Breast epithelium (tissue), 4 donors: ENCODE measurements around the gene GLCE. TPM values are rescaled to one million over a fixed set of nuclear protein-coding genes. Genes with fewer than 3 reads are reported as not detected.

ENCODE experiments used
- DNase-seq, 2 donors: peaks; one replicate each; pipeline ENCODE4 v3.0.0-alpha.2; 2019; ENCODE audit warnings: low spot score in 2 of 2
- H3K27ac ChIP-seq, 2 donors: fragments of 200-600 bp; sonication (generic) in 1 of 2; one replicate each; pipeline ENCODE4 v1.5.1; 2016 to 2019; ENCODE audit warnings: mild to moderate bottlenecking in 1 of 2
- H3K27me3 ChIP-seq, 2 donors: fragments of 200-600 bp; sonication (generic) in 1 of 2; one replicate each; pipeline versions ENCODE4 v1.5.1 to v1.6.0; 2017 to 2019; ENCODE audit warnings: control low read depth in 1 of 2, mild to moderate bottlenecking in 1 of 2
- H3K36me3 ChIP-seq: fragments of 200-600 bp; one replicate; pipeline ENCODE4 v1.5.1; 2019
- H3K4me1 ChIP-seq, 2 donors: fragments of 200-600 bp; sonication (generic); one replicate each; pipeline ENCODE4 v1.5.1; 2016 to 2019; ENCODE audit warnings: control low read depth in 1 of 2
- H3K4me3 ChIP-seq, 3 donors: fragments of 200-600 bp; sonication (generic); 1 replicate in 2 of 3; 2 replicates in 1 of 3; pipeline ENCODE4 v1.5.1; 2016 to 2019; ENCODE audit warnings: mild to moderate bottlenecking in 3 of 3, moderate library complexity in 2 of 3
- H3K9me3 ChIP-seq, 2 donors: fragments of 200-600 bp; sonication (generic) in 1 of 2; one replicate each; pipeline ENCODE4 v1.5.1; 2016 to 2019; ENCODE audit warnings: control low read depth in 1 of 2
- POLR2A ChIP-seq: fragments of 450-650 bp; IDR thresholded peaks from one replicate; pipeline ENCODE4 v1.6.1; 2016; ENCODE audit warnings: antibody characterized with exemption, mild to moderate bottlenecking, moderate library complexity
- POLR2AphosphoS5 ChIP-seq, 3 donors: sonication (generic); formaldehyde crosslinking; IDR thresholded peaks; one replicate each; pipeline ENCODE4 v1.6.1; 2017; ENCODE audit warnings: antibody characterized with exemption in 3 of 3
- intact Hi-C: fragments of 100-400 bp; cut with DNase I; formaldehyde crosslinking; loops from one replicate; pipeline ENCODE4 v1.15.1; 2023; ENCODE audit warnings: low total_unique reads
- total RNA-seq, 3 donors: library from RNA; depleted of rRNA; stranded (reverse); fragments of >200 nt; gene quantifications; one replicate each; pipeline ENCODE4 v1.1.0, GENCODE V29; 2016
- TF ChIP-seq, protein P1 (sequence below), 3 donors: fragments of 450-650 bp; IDR thresholded peaks; one replicate each; pipeline ENCODE4 v1.5.1; 2016 to 2017; ENCODE audit warnings: antibody characterized with exemption in 3 of 3, mild to moderate bottlenecking in 3 of 3, moderate library complexity in 3 of 3

Gene GLCE
- total RNA-seq, 3 donors from 2014 or later, result 15.0 to 52.2 (median 28.8) TPM

DNA sequence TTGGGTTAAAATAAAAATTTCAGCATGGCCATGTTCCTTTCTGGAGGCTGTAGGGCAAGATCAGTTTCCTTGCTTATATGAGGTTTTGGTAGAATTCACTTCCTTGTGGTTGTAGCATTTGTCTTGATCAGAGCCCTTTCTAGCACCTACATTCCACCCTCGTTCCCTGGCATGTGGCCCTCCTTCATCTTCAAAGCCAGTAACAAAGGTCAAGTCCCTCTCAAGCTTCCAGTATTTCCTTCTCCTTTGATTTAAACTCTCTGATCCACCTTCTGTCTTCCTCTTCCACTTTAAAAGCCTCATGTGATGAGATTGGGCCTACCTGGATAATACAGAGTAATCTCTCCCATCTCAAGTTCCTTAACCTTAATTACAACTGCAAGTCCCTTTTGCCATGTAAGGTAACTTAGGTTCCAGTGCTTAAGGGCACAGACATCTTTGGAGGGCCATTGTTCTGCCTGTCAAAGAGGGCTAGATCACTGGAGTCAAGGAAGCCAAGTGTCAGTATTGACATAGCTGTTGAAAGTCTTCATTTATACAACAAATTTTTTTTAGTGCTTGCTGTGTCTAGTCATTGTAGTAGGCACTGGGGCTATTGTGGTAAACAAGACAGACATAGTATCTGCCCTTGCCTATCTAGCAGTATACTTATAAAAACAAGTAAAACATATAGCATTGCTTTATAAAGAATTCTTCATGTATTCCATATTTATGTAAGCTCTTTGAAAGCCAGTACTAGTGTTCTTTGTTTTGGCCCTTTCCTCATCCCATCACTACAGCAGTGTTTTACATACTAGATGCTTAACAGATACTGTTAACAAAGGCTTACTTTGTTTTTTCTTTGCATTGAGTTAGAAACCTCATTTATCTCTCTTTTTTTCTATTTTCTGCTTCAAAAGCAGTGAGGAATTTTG lies 40.7 kb downstream of the GLCE start:
- Histone ChIP-seq H3K27ac (no peak overlapping the region), H3K9me3 (no peaks in the 10 kb centered on the region), H3K36me3 (no peaks in the 10 kb centered on the region), H3K4me3 (no peak overlapping the region), H3K4me1 (no peaks in the 10 kb centered on the region), H3K27me3 (no peaks in the 10 kb centered on the region)
- intact Hi-C loops, result no loop called here
- TF ChIP-seq POLR2A, result no peak
- no peak for TF ChIP-seq POLR2AphosphoS5 (IDR thresholded peaks at IDR 0.05)
- TF ChIP-seq, protein P1, sequence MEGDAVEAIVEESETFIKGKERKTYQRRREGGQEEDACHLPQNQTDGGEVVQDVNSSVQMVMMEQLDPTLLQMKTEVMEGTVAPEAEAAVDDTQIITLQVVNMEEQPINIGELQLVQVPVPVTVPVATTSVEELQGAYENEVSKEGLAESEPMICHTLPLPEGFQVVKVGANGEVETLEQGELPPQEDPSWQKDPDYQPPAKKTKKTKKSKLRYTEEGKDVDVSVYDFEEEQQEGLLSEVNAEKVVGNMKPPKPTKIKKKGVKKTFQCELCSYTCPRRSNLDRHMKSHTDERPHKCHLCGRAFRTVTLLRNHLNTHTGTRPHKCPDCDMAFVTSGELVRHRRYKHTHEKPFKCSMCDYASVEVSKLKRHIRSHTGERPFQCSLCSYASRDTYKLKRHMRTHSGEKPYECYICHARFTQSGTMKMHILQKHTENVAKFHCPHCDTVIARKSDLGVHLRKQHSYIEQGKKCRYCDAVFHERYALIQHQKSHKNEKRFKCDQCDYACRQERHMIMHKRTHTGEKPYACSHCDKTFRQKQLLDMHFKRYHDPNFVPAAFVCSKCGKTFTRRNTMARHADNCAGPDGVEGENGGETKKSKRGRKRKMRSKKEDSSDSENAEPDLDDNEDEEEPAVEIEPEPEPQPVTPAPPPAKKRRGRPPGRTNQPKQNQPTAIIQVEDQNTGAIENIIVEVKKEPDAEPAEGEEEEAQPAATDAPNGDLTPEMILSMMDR (IDR thresholded peaks at IDR 0.05), result no peak
- DNase-seq, result no peak

- DNase-seq, result no peak
- TF ChIP-seq, protein P1 (IDR thresholded peaks at IDR 0.05), result no peak
- no peak for TF ChIP-seq POLR2A
- no peak for TF ChIP-seq POLR2AphosphoS5 (IDR thresholded peaks at IDR 0.05)
- Histone ChIP-seq H3K27ac (no peak overlapping the region), H3K4me3 (no peak overlapping the region), H3K27me3 (no peaks in the 10 kb centered on the region), H3K4me1 (no peaks in the 10 kb centered on the region), H3K36me3 (no peaks in the 10 kb centered on the region), H3K9me3 (no peaks in the 10 kb centered on the region)
- intact Hi-C loops, result no loop called here
Measured at GRCh38 chr15:69206079-69206478, 45.6 kb downstream of the GLCE start.

DNA sequence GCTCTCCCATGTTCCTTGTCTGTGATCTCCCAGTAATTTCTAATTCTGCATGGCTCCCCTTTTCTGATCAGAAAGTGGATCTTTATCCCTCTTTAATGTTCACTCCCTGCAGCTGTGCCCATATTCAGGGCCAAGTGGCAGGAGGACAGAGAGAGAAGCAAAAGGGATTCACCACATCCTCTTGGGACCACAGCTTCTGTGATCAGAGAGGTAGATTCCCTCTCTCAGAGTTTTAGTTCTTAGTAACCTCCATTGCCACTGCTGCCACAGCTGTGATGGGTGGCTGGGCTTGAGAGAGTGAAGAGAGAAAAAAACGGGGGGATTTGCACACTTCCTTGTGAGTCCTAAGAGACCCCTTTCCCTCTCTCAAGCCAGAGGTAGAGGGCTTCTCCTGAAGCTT lies 49.2 kb downstream of the GLCE start:
- intact Hi-C loops, result no loop called here
- no peak overlapping the region for H3K4me3 ChIP-seq
- TF ChIP-seq, protein P1 (IDR thresholded peaks at IDR 0.05), result no peak
- TF ChIP-seq POLR2A (no peak), POLR2AphosphoS5 (IDR thresholded peaks at IDR 0.05) (no peak)

GRCh38 chr15:69210574-69210973 lies 50.1 kb downstream of the GLCE start:
- no peaks in the 10 kb centered on the region for H3K4me1 ChIP-seq
- TF ChIP-seq, protein P1 (IDR thresholded peaks at IDR 0.05), result no peak
- TF ChIP-seq POLR2A (no peak), POLR2AphosphoS5 (IDR thresholded peaks at IDR 0.05) (no peak)
- no peak overlapping the region for H3K4me3 ChIP-seq
- no peaks in the 10 kb centered on the region for H3K27me3 ChIP-seq
- H3K9me3 ChIP-seq, result no peaks in the 10 kb centered on the region
- no peaks in the 10 kb centered on the region for H3K36me3 ChIP-seq
- no peak overlapping the region for H3K27ac ChIP-seq
- DNase-seq, result no peak
- intact Hi-C loops, result no loop called here

More for the DNA sequence above, 49.2 kb downstream of the GLCE start:
- Histone ChIP-seq H3K4me1 (no peaks in the 10 kb centered on the region), H3K27me3 (no peaks in the 10 kb centered on the region), H3K36me3 (no peaks in the 10 kb centered on the region), H3K9me3 (no peaks in the 10 kb centered on the region), H3K27ac (no peak overlapping the region)
- no peak for DNase-seq

DNA sequence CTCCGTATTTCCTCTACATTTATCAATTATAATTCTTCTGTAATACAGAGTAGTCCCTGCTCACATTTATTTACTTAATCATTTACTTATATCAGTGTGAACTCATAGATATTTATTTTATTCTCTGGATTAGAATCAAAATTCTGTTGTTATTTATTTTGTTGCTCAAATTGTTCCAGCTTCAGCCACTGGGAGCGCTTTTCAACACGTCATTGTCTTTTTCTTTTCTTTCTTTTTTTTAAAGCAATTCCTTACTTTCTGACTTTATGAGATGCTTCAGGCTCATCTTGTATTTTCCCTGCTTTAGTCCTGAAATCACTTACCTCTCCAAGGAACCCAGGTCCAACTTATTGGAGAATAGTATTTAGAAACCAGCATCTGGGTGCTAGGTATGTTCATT lies 53.4 kb downstream of the GLCE start:
- no peaks in the 10 kb centered on the region for H3K4me1 ChIP-seq
- TF ChIP-seq POLR2A, result no peak
- TF ChIP-seq POLR2AphosphoS5 (IDR thresholded peaks at IDR 0.05), result no peak
- TF ChIP-seq, protein P1 (IDR thresholded peaks at IDR 0.05), result no peak
- no peaks in the 10 kb centered on the region for H3K9me3 ChIP-seq
- H3K4me3 ChIP-seq, result no peak overlapping the region
- no peak overlapping the region for H3K27ac ChIP-seq
- no peaks in the 10 kb centered on the region for H3K27me3 ChIP-seq
- DNase-seq, result no peak
- H3K36me3 ChIP-seq, result no peaks in the 10 kb centered on the region
- intact Hi-C loops, result no loop called here
